Tibial nerve (tissue), 4 donors: ENCODE data around the gene SLCO3A1. TPM values are rescaled to one million over a fixed set of nuclear protein-coding genes. Genes with fewer than 3 reads are reported as not detected.
"Not testable (repeated sequence)": the region's sequence is repeated elsewhere in the genome, so short reads cannot be mapped to it uniquely, and the experiment has no call there.

ENCODE experiments used
- DNase-seq, 2 donors: peaks; one replicate each; pipeline ENCODE4 v3.0.0-alpha.2; 2019; ENCODE audit warnings: low spot score in 2 of 2
- H3K27ac ChIP-seq, 4 donors: fragments of 200-600 bp; sonication (generic) in 3 of 4; one replicate each; pipeline ENCODE4 v1.5.1; 2017 to 2019; ENCODE audit warnings: mild to moderate bottlenecking in 1 of 4
- H3K27me3 ChIP-seq, 2 donors: fragments of 200-600 bp; sonication (generic) in 1 of 2; one replicate each; pipeline versions ENCODE4 v1.5.1 to v1.6.0; 2017 to 2019
- H3K36me3 ChIP-seq, 3 donors: fragments of 200-600 bp; sonication (generic); one replicate each; pipeline ENCODE4 v1.5.1; 2018 to 2019
- H3K4me1 ChIP-seq, 4 donors: fragments of 200-600 bp; sonication (generic) in 3 of 4; one replicate each; pipeline ENCODE4 v1.5.1; 2017 to 2019
- H3K4me3 ChIP-seq, 4 donors: fragments of 200-600 bp; sonication (generic) in 3 of 4; one replicate each; pipeline ENCODE4 v1.5.1; 2017 to 2019; ENCODE audit warnings: mild to moderate bottlenecking in 1 of 4, moderate library complexity in 1 of 4
- H3K9me3 ChIP-seq, 4 donors: fragments of 200-600 bp; sonication (generic) in 3 of 4; one replicate each; pipeline ENCODE4 v1.5.1; 2017 to 2019
- EP300 ChIP-seq, 2 donors: sonication (generic); formaldehyde crosslinking; IDR thresholded peaks; one replicate each; pipeline ENCODE4 v1.6.1; 2017; ENCODE audit warnings: antibody characterized with exemption in 2 of 2, mild to moderate bottlenecking in 1 of 2
- POLR2A ChIP-seq, 2 donors: fragments of 450-650 bp; IDR thresholded peaks; one replicate each; pipeline ENCODE4 v1.6.1; 2017; ENCODE audit warnings: antibody characterized with exemption in 2 of 2, mild to moderate bottlenecking in 2 of 2, moderate library complexity in 2 of 2
- WGBS, 2 donors: methylation state at CpG; one replicate each; pipeline ENCODE4 v1.1.5; 2018; 5-methylcytosine and 5-hydroxymethylcytosine counted together
- total RNA-seq, 4 donors: library from RNA; depleted of rRNA; stranded (reverse); fragments of >200 nt; gene quantifications; one replicate each; pipeline ENCODE4 v1.1.0, GENCODE V29; 2016
- TF ChIP-seq, protein P1 (sequence below), 5 experiments: fragments of 200-600 bp in 3 of 5; fragments of 450-650 bp in 2 of 5; sonication (generic) in 3 of 5; IDR thresholded peaks; one replicate each; pipeline ENCODE4 v1.5.1; 2016 to 2019; ENCODE audit warnings: antibody characterized with exemption in 5 of 5, mild to moderate bottlenecking in 3 of 5, moderate library complexity in 2 of 5

Gene SLCO3A1
- total RNA-seq, 4 donors from 2014 or later = 13.8 to 20.2 (median 14.3) TPM

DNA sequence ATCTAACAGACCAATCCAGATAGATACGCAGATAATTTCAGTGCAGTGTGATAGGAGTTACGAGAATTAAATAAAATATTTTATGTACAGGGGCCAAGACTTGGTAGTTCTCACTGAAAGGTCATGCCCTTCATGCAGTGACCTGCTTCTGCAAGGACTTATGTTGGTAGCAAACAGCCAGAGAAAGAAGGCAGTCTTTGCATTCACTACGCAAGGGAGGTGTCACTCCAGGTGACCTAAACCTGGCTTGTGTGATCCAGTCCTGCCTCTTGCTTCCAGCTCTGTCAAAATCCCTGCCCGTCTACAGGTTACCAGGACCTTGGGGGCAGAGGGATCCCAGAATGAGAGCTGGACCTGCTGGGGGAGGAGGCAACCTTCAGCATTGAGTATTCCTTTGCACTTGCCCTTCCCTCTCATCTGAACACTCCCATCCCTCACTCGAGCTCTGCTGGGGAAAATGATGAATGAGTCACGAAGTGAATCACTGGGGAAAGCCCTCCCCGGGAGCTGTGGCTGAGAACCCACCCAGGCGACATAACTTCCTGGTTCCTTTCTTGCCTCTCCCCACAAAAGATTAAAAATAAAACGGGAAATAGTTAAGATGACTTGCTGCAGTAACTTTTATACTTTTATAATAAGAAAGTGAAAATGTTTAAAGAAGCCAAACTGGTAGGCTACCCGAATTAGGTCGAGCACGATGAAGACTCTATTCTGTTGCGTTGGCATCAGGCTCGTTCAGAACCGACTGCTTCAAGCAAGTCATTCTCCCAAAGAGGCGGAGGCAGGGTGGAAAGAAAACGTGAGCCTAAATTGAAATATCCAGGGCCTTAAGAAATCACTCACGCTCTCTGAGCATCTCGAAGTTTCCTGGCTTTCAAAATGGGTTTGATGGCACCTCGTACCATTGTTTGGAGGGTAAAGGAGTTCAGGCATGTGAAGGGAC, 216.1 kb downstream of the SLCO3A1 start:
- no peaks in the 10 kb centered on the region for H3K27me3 ChIP-seq
- no peaks in the 10 kb centered on the region for H3K9me3 ChIP-seq
- peak in 1 of 2 donors; percentile 26 for DNase-seq
- H3K4me1 ChIP-seq = peaks cover 0 to 45% (median 11%) of the 10 kb centered on the region in 4 donors
- H3K4me3 ChIP-seq = peak overlapping the region in 2 of 4 donors; percentile 9 to 25
- no peaks in the 10 kb centered on the region for H3K36me3 ChIP-seq
- TF ChIP-seq POLR2A (IDR thresholded peaks at IDR 0.05) = no peak
- peak in 1 of 2 donors; percentile 15 for TF ChIP-seq EP300 (IDR thresholded peaks at IDR 0.05)
- H3K27ac ChIP-seq = peak overlapping the region in 2 of 4 donors; percentile 20 to 47
- 54 to 58% methylated on average over 20 of the region's 20 CpGs for WGBS, 2 donors

- peaks cover 0 to 52% (median 11%) of the 10 kb centered on the region in 4 donors for H3K4me1 ChIP-seq
- peak overlapping the region in 2 of 4 donors; percentile 20 to 47 for H3K27ac ChIP-seq
- not testable (repeated sequence) for DNase-seq, H3K4me3 ChIP-seq, H3K27me3 ChIP-seq, H3K36me3 ChIP-seq, H3K9me3 ChIP-seq
- WGBS, 2 donors = 94 to 96% methylated on average over 8 of the region's 8 CpGs
These were observed 216.7 kb downstream of the SLCO3A1 start for GRCh38 chr15:92070251-92070650.

GRCh38 chr15:92071045-92071634, 217.6 kb downstream of the SLCO3A1 start:
- WGBS, 2 donors = 71 to 82% methylated on average over 12 of the region's 12 CpGs
- Histone ChIP-seq H3K4me1 (peaks cover 0 to 54% (median 11%) of the 10 kb centered on the region in 4 donors), H3K36me3 (no peaks in the 10 kb centered on the region), H3K27me3 (no peaks in the 10 kb centered on the region), H3K9me3 (no peaks in the 10 kb centered on the region), H3K4me3 (no peak overlapping the region), H3K27ac (no peak overlapping the region)
- no peak for TF ChIP-seq POLR2A (IDR thresholded peaks at IDR 0.05)
- TF ChIP-seq, protein P1, sequence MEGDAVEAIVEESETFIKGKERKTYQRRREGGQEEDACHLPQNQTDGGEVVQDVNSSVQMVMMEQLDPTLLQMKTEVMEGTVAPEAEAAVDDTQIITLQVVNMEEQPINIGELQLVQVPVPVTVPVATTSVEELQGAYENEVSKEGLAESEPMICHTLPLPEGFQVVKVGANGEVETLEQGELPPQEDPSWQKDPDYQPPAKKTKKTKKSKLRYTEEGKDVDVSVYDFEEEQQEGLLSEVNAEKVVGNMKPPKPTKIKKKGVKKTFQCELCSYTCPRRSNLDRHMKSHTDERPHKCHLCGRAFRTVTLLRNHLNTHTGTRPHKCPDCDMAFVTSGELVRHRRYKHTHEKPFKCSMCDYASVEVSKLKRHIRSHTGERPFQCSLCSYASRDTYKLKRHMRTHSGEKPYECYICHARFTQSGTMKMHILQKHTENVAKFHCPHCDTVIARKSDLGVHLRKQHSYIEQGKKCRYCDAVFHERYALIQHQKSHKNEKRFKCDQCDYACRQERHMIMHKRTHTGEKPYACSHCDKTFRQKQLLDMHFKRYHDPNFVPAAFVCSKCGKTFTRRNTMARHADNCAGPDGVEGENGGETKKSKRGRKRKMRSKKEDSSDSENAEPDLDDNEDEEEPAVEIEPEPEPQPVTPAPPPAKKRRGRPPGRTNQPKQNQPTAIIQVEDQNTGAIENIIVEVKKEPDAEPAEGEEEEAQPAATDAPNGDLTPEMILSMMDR (IDR thresholded peaks at IDR 0.05) = no peak
- no peak for TF ChIP-seq EP300 (IDR thresholded peaks at IDR 0.05)
- no peak for DNase-seq

DNA sequence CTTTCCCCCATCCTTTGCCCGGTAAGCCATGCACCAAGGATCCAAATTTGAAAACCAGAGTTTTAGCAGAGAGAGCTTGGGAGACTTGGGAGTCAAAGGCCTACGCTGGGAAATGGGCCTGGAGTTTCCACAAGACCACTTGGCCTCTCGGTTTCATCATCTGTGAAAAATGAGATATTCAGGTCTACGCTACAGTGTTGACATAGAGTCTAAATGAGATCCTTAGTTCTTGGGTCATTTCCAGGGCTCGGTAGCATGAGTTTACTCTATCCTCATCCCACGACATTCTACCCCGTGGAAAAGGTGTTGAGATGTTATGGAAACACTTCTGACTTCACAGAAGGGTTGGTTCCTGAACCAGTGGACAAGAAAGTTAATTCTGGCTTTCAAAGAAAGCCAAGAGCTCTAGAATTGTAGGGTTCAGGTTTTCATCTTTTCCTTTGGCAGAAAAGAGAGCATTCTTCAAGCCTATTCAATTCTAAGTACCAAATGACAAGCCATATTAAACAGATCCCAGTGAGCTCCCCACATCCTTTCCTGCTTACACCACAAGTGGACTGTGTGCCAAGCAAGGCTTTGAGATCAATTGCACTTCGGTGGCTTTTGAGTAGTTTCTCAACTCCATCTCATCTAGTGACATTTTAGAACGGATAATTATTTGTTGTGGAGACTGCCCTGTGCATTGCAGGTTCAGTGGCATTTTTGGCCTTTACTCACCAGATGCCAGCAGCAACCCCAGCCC, 219.7 kb downstream of the SLCO3A1 start:
- WGBS, 2 donors = 85 to 88% methylated on average over 9 of the region's 9 CpGs
- H3K36me3 ChIP-seq = no peaks in the 10 kb centered on the region
- H3K4me1 ChIP-seq = peaks cover 0 to 54% (median 11%) of the 10 kb centered on the region in 4 donors
- no peaks in the 10 kb centered on the region for H3K27me3 ChIP-seq
- no peak overlapping the region for H3K27ac ChIP-seq
- no peak overlapping the region for H3K4me3 ChIP-seq
- no peak for DNase-seq
- H3K9me3 ChIP-seq = no peaks in the 10 kb centered on the region
- no peak for TF ChIP-seq POLR2A (IDR thresholded peaks at IDR 0.05)
- TF ChIP-seq, protein P1 (IDR thresholded peaks at IDR 0.05) = no peak
- TF ChIP-seq EP300 (IDR thresholded peaks at IDR 0.05) = no peak

DNA sequence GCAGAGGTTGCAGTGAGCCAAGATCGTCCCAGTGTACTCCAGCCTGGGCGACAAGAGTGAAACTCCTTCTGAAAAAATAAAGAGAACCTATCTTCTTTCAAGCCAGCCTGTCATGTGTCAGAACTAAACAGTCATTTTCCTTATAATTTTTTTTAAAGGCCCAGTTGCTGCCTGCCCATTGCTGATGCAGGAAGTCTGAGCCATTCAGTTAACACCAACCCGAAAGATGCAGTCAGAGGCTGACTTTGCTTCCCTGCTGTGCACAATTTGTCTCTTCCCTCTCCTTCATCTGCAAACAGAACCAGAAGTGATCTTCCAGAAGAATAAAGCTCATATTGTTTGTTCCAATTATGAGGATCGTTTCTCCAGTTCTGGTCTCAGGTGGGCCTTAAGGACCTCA, 220.6 kb downstream of the SLCO3A1 start:
- H3K36me3 ChIP-seq = no peaks in the 10 kb centered on the region
- TF ChIP-seq, protein P1 (IDR thresholded peaks at IDR 0.05) = no peak
- TF ChIP-seq POLR2A (IDR thresholded peaks at IDR 0.05) = no peak
- TF ChIP-seq EP300 (IDR thresholded peaks at IDR 0.05) = no peak
- H3K4me1 ChIP-seq = peaks cover 0 to 46% (median 9%) of the 10 kb centered on the region in 4 donors
- no peak overlapping the region for H3K4me3 ChIP-seq
- H3K27me3 ChIP-seq = no peaks in the 10 kb centered on the region
- DNase-seq = no peak
- H3K9me3 ChIP-seq = no peaks in the 10 kb centered on the region
- no peak overlapping the region for H3K27ac ChIP-seq
- WGBS, 2 donors = 67 to 76% methylated on average over 4 of the region's 4 CpGs
